NCI-H524 (cell line): ENCODE measurements around the gene TFDP1.

ENCODE experiments used
- DNase-seq, 2 experiments: peaks; one replicate each; lab custom pipeline; 2025; lab: John Stamatoyannopoulos, UW

The TFDP1 gene

DNA sequence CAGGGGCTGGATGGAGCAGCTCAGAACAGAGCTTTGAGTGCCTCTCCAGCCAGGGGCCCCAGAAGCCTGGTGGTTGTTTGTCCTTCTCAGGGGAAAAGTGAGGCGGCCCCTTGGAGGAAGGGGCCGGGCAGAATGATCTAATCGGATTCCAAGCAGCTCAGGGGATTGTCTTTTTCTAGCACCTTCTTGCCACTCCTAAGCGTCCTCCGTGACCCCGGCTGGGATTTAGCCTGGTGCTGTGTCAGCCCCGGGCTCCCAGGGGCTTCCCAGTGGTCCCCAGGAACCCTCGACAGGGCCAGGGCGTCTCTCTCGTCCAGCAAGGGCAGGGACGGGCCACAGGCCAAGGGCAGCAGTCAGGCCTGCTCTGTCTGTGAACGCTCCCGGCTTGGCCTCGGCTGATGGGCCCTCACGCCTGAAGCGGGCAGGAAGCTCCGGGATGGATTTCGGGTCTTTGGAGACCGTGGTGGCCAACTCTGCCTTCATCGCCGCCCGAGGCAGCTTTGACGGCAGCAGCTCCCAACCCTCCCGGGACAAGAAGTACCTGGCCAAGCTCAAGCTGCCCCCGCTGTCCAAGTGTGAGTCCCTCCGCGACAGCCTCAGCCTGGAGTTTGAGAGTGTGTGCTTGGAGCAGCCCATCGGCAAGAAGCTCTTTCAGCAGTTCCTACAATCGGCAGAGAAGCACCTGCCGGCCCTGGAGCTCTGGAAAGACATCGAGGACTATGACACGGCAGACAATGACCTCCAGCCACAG lies 82.6 kb downstream of the TFDP1 start, which contains the start of gene GRK1:
Gene GRK1, plus strand, starts transcription at position 269 of the 751 bp plus-strand sequence. Its CDS starts 168 bp downstream, at position 437.
- DNase-seq = no peak

DNA sequence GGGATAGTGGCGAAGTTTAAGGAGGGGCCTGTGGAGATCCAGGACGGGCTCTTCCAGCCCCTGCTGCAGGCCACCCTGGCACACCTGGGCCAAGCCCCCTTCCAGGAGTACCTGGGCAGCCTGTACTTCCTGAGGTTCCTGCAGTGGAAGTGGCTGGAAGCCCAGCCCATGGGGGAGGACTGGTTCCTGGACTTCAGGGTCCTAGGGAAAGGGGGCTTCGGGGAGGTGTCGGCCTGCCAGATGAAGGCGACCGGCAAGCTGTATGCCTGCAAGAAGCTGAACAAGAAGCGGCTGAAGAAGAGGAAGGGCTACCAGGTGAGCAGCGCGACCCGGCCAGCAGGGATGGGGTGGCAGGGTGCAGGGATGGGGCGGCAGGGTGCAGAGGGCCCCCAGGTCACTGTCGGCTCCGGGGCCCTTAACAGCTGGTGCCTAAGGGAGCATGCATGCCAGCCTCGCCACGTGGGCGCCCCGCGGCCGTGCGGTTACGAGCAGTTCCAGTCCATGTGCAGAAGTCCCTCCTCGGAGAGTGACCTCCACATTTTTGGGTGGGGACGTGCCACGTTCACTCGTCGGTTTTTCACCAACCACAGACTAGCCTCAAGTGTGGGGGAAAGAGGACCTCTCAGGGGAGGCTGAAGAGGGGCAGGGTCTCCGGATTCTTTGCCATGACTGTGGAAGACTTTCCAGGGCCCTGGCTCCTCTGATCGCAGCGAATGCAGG lies 83.4 kb downstream of the TFDP1 start:
- DNase-seq = no peak

DNA sequence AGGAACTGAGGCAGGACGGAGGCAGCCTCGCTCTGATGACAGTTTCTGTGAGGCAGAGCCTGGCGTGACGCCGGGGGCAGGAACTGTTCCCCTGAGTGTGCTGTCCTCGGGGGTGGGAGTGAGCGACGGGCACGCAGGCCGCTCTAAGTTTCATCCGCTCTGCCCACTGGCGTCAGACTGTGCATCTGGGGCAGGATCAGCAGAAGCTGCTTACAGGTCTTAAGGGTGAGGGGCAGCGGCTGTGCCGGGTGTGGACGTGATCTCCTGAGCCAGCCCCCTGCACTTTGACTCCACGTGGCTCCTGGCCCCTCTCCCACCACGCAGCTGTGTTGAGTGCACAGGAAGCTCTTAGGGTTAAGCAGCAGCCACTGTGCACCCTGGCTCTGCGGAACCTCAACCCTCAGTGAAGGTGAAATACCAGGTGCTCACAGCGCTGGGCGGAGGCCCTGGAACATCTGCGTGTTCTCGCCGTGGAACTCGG lies 84.0 kb downstream of the TFDP1 start:
- DNase-seq = no peak

DNA sequence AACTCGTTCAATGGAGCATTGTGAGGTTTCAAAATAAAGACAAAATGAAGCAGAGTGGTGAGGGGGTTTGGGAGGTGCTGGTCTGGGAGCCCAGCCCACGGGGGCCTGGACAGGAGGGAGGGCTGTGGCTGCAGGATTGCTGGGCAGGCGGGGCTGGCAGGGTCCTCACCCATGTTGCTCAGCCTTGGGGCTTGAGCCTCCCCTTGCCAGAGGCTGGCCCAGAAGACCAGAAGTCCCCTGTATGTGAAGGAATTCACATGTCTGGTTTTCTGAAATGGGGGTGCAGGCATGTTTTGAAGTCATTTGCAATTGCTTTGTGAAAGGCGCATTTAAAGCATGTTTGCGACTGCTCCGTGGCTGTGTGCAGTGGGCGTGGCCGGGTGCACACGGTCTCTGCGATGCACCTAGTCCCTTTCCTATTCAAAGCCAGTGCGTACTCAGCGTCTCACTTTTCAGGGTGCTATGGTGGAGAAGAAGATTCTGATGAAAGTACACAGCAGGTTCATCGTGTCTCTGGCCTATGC lies 84.7 kb downstream of the TFDP1 start:
- DNase-seq = no peak

DNA sequence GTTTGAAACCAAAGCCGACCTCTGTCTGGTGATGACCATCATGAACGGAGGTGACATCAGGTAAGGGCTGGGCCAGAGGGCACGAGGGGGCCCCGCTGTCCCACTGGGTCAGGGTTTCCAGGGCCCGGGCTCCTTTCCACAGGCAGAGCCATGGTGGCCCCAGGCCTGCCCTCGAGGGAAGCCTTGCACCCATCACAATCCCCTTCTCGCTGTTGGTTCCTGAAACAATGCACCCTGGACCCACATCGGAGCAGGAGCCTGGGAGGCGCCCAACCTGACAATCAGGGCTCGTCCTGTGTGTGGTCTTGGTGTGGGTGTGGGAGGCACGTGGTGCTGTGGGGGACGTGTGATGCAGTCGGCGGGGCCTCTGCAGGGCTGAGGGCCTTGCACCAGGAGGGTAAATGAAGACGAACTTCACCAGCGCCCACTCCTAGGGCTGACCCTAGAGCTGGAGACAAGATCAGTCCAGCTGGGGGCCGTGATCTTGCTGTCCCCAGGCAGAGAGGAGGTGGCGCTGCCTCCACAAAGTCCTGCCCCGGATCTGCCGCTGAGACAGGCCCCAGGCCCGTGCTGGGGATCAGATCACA lies 85.3 kb downstream of the TFDP1 start:
- DNase-seq = no peak

DNA sequence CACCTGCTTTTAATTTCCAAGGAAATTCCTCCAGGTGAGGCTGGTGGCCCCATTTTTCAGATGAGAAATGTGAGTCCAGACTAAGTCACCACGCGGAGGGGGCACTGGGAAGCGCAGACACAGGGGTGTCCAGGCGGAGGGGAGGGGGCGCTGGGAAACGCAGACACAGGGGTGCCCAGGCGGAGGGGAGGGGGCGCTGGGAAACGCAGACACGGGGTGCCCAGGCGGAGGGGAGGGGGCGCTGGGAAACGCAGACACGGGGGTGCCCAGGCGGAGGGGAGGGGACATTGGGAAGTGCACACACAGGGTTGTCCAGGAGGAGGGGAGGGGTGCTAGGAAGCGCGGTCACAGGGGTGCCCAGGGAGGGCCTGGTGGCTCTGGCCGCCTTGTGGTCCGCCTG lies 86.0 kb downstream of the TFDP1 start:
- DNase-seq = no peak

DNA sequence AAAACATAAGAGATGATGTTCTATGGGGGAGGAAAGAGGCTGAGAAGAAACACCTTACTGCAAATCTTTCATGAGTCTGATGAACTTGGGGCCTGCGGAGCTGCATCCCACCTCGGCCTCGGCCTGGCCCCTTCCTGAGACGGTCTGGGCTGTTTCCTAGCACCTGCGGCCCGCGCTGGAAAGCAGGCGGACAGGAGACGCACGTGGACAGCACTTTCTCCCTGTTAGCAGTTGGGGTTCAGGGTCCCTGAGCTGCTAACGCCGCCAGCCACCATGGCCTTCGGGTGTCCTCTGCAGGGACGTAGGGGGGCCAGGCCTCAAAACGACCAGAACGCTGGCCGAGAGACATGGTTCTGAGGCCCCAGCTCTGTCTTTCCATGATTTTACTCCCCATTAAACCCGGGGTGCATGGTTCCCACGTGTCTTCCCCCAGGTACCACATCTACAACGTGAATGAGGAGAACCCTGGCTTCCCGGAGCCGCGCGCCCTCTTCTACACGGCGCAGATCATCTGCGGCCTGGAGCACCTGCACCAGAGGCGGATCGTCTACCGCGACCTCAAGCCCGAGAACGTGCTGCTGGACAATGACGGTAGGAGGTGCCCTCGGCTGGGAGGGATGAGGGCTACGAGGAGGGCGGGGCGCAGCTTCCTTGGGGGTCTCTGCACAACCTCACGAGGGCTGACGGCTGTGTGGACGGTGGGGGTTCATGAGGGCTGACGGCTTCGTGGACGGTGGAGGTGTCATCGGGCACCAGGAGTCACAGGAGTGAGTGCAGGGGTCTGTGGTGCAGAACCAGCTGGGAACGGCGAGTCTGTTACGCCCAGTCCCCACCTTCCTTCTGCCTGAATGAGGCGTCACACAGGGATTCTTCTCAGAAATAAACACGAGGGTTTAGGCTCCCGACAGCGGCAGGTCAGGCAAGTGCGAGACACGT lies 86.8 kb downstream of the TFDP1 start:
- DNase-seq = no peak

DNA sequence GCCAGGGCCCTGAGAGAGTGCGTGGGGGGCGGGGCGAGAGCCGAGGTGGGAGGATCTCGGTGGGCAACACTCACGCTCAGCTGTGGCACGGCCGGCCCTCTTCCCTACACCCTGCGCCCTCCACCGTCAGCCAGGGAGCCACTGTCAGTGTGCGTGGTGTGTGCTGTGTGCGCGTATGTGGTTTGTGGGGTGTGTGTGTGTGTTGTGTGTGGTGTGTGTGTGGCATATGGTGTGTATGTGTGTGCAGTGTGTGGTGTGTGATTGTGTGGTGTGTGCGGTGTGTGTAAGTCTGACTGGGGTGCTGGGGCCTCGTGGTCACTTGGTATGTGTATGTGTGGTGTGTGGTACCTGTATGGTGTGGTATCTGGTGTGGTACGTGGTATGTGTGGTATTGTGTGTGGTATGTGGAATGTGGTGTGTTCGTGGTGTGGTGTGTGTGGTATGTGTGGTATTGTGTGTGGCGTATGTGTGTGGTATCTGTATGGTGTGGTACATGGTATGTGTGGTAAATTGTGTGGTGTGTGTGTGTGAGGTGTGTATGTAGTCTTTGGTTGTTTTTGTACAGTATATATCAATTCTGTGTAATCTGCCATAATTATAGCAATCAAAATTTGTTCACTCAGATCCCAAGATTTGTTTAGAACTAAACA lies 87.6 kb downstream of the TFDP1 start:
- no peak for DNase-seq
